Coronary artery (tissue), 2 donors: ENCODE measurements around the gene MRPL22.

Source experiments
- DNase-seq: peaks from one replicate; pipeline ENCODE4 v3.0.0-alpha.2; 2017; ENCODE audit warnings: low spot score
- H3K27ac ChIP-seq, 2 donors: fragments of 200-600 bp; sonication (generic); one replicate each; pipeline ENCODE4 v1.5.1; 2016 to 2019
- H3K4me3 ChIP-seq: fragments of 200-600 bp; sonication (generic); 2 replicates; pipeline ENCODE4 v1.5.1; 2016; ENCODE audit warnings: mild to moderate bottlenecking, moderate library complexity
- CTCF ChIP-seq: fragments of 200-600 bp; sonication (generic); IDR thresholded peaks from one replicate; pipeline ENCODE4 v1.5.1; 2019; ENCODE audit warnings: antibody characterized with exemption

MRPL22 gene

GRCh38 chr5:154962494-154962893 lies 21.6 kb downstream of the MRPL22 start:
- no peak for TF ChIP-seq CTCF
- DNase-seq = no peak
- no peak overlapping the region for H3K27ac ChIP-seq
- H3K4me3 ChIP-seq = no peak overlapping the region

- H3K4me3 ChIP-seq = no peak overlapping the region
- H3K27ac ChIP-seq = no peak overlapping the region
- TF ChIP-seq CTCF = no peak
- DNase-seq = no peak
Measured at GRCh38 chr5:154966081-154966841, 25.4 kb downstream of the MRPL22 start.

GRCh38 chr5:154966874-154967273 lies 26.0 kb downstream of the MRPL22 start:
- no peak for DNase-seq
- TF ChIP-seq CTCF = no peak
- no peak overlapping the region for H3K4me3 ChIP-seq
- no peak overlapping the region for H3K27ac ChIP-seq

GRCh38 chr5:154967421-154968024 lies 26.6 kb downstream of the MRPL22 start:
- TF ChIP-seq CTCF = no peak
- DNase-seq = no peak

GRCh38 chr5:154968953-154969352 lies 28.1 kb downstream of the MRPL22 start:
- DNase-seq = no peak
- no peak for TF ChIP-seq CTCF
- H3K4me3 ChIP-seq = no peak overlapping the region

More at GRCh38 chr5:154967421-154968024, 26.6 kb downstream of the MRPL22 start:
- Histone ChIP-seq H3K27ac (no peak overlapping the region), H3K4me3 (no peak overlapping the region)

GRCh38 chr5:154970759-154971158 lies 29.9 kb downstream of the MRPL22 start:
- Histone ChIP-seq H3K4me3 (no peak overlapping the region), H3K27ac (no peak overlapping the region)
- no peak for DNase-seq
- TF ChIP-seq CTCF = no peak

More at GRCh38 chr5:154968953-154969352, 28.1 kb downstream of the MRPL22 start:
- no peak overlapping the region for H3K27ac ChIP-seq

- no peak for TF ChIP-seq CTCF
- Histone ChIP-seq H3K27ac (no peak overlapping the region), H3K4me3 (no peak overlapping the region)
- DNase-seq = no peak
Measured at GRCh38 chr5:154971501-154971900, 30.6 kb downstream of the MRPL22 start.
